CD14-positive monocyte (primary cell): ENCODE results near the gene PRR5. TPM values are rescaled to one million over a fixed set of nuclear protein-coding genes. Genes with fewer than 3 reads are reported as not detected.

Experiments
- DNase-seq, 3 donors: peaks; one replicate each; pipeline ENCODE4 v3.0.0-alpha.2; 2011 to 2022
- H2AFZ ChIP-seq: 2 replicates; pipeline ENCODE4 v1.6.0; 2012; ENCODE audit warnings: mild to moderate bottlenecking, low read depth, low read length, inconsistent platforms; ENCODE audit not compliant: insufficient read depth, poor library complexity, severe bottlenecking
- H3K27ac ChIP-seq, 2 donors: 1 replicate in 1 of 2; 2 replicates in 1 of 2; pipeline ENCODE4 v1.5.1; 2012 to 2013; ENCODE audit warnings: low read length in 2 of 2, control low read depth in 1 of 2, inconsistent platforms in 1 of 2, low read depth in 1 of 2, mild to moderate bottlenecking in 1 of 2
- H3K27me3 ChIP-seq, 2 donors: one replicate each; pipeline versions ENCODE4 v1.6.0 to v1.6.1; 2011 to 2013; ENCODE audit warnings: low read length in 2 of 2; ENCODE audit not compliant: control insufficient read depth in 2 of 2, insufficient read depth in 2 of 2
- H3K36me3 ChIP-seq, 2 donors: replicated peaks in 1 of 2; 1 replicate in 1 of 2; 2 replicates in 1 of 2; pipeline versions ENCODE4 v1.5.1 to v1.6.1; 2012 to 2013; ENCODE audit warnings: low read length in 2 of 2, control low read depth in 1 of 2, inconsistent platforms in 1 of 2, mild to moderate bottlenecking in 1 of 2; ENCODE audit not compliant: insufficient read depth in 2 of 2, control insufficient read depth in 1 of 2
- H3K4me1 ChIP-seq, 2 donors: 1 replicate in 1 of 2; 2 replicates in 1 of 2; pipeline versions ENCODE4 v1.5.1 to v1.6.1; 2012 to 2013; ENCODE audit warnings: low read length in 2 of 2, control low read depth in 1 of 2, inconsistent platforms in 1 of 2, mild to moderate bottlenecking in 1 of 2, moderate library complexity in 1 of 2; ENCODE audit not compliant: insufficient read depth in 2 of 2, control insufficient read depth in 1 of 2
- H3K4me2 ChIP-seq: replicated peaks from 2 replicates; pipeline ENCODE3; 2012; ENCODE audit warnings: low read length, moderate library complexity, mild to moderate bottlenecking; ENCODE audit not compliant: poor library complexity, severe bottlenecking; ENCODE audit errors: extremely low read depth
- H3K4me3 ChIP-seq, 3 experiments: fragments of 200-600 bp in 1 of 3; sonication (generic) in 1 of 3; replicated peaks in 1 of 3; 1 replicate in 2 of 3; 2 replicates in 1 of 3; pipeline ENCODE4 v1.5.1; 2011 to 2013; ENCODE audit warnings: low read length in 3 of 3, mild to moderate bottlenecking in 3 of 3, control low read depth in 2 of 3, low read depth in 2 of 3, inconsistent platforms in 1 of 3, moderate library complexity in 1 of 3
- H3K79me2 ChIP-seq: 2 replicates; pipeline ENCODE4 v1.6.0; 2012; ENCODE audit warnings: mild to moderate bottlenecking, control low read depth, inconsistent platforms, low read length, moderate library complexity; ENCODE audit not compliant: insufficient read depth
- H3K9ac ChIP-seq: 2 replicates; pipeline ENCODE4 v1.6.0; 2017; ENCODE audit warnings: low read length, mild to moderate bottlenecking; ENCODE audit not compliant: insufficient read depth, poor library complexity, severe bottlenecking
- H3K9me3 ChIP-seq, 2 donors: replicated peaks in 1 of 2; 1 replicate in 1 of 2; 2 replicates in 1 of 2; pipeline versions ENCODE4 v1.5.1 to v1.6.1; 2012 to 2013; ENCODE audit warnings: low read length in 2 of 2, control low read depth in 1 of 2; ENCODE audit not compliant: control insufficient read depth in 1 of 2, insufficient read depth in 1 of 2
- H4K20me1 ChIP-seq: 2 replicates; pipeline ENCODE4 v1.6.0; 2012; ENCODE audit warnings: mild to moderate bottlenecking, low read length, control low read depth, moderate library complexity; ENCODE audit not compliant: insufficient read depth
- H3K27ac Mint-ChIP-seq, 7 donors: one replicate each; pipeline ENCODE4 v1.8.0; 2020; ENCODE audit warnings: mild to moderate bottlenecking in 7 of 7, mixed read lengths in 7 of 7, moderate library complexity in 6 of 7, inconsistent platforms in 2 of 7
- H3K27me3 Mint-ChIP-seq, 3 donors: one replicate each; pipeline ENCODE4 v1.8.0; 2021 to 2022; ENCODE audit warnings: low read depth in 3 of 3, mild to moderate bottlenecking in 3 of 3, mixed read lengths in 3 of 3, moderate library complexity in 3 of 3, inconsistent platforms in 1 of 3
- H3K36me3 Mint-ChIP-seq, 2 donors: one replicate each; pipeline ENCODE4 v1.8.0; 2020; ENCODE audit warnings: mixed read lengths in 2 of 2, inconsistent platforms in 1 of 2, mild to moderate bottlenecking in 1 of 2
- H3K4me1 Mint-ChIP-seq: one replicate; pipeline ENCODE4 v1.8.0; 2020; ENCODE audit warnings: mild to moderate bottlenecking, mixed read lengths
- H3K4me3 Mint-ChIP-seq, 2 donors: one replicate each; pipeline ENCODE4 v1.8.0; 2020; ENCODE audit warnings: mild to moderate bottlenecking in 2 of 2, mixed read lengths in 2 of 2, moderate library complexity in 1 of 2
- H3K9me3 Mint-ChIP-seq, 7 donors: one replicate each; pipeline ENCODE4 v1.8.0; 2020 to 2022; ENCODE audit warnings: mixed read lengths in 7 of 7, mild to moderate bottlenecking in 6 of 7, moderate library complexity in 6 of 7, inconsistent platforms in 2 of 7
- CTCF ChIP-seq: fragments of 200-600 bp; IDR thresholded peaks from one replicate; pipeline ENCODE4 v1.8.0; 2022; ENCODE audit warnings: antibody characterized with exemption, mild to moderate bottlenecking
- WGBS: methylation state at CpG from one replicate; pipeline ENCODE4 v1.1.5; 2013; ENCODE audit warnings: missing lambda C conversion rate; ENCODE audit not compliant: insufficient coverage; 5-methylcytosine and 5-hydroxymethylcytosine counted together
- intact Hi-C, 2 donors: fragments of 100-400 bp; cut with micrococcal nuclease; formaldehyde crosslinking; loops; one replicate each; pipeline versions ENCODE4 v1.15.0 to v1.15.1; 2023
- polyA plus RNA-seq, 3 donors: library from polyadenylated mRNA; depleted of rRNA in 1 of 3; unstranded in 2 of 3; stranded (reverse) in 1 of 3; fragments of 300-500 nt in 2 of 3; fragments of >200 nt in 1 of 3; fragmentation: Illumina TruSeq in 2 of 3; gene quantifications; 1 replicate in 2 of 3; 2 replicates in 1 of 3; pipeline ENCODE4 v1.2.3, GENCODE V29; 2012 to 2021

PRR5 gene
- polyA plus RNA-seq, 3 donors, result 0.66 to 1.5 (median 1.2) TPM

GRCh38 chr22:44706488-44706887, 4.5 kb downstream of the PRR5 start:
- Histone ChIP-seq H3K9ac (no peak overlapping the region), H3K9me3 (peaks cover 0 to 3% of the 10 kb centered on the region in 2 donors), H4K20me1 (no peaks in the 10 kb centered on the region), H2AFZ (no peak overlapping the region), H3K4me1 (peaks cover 15% of the 10 kb centered on the region in 2 donors), H3K27me3 (peaks cover 12 to 25% of the 10 kb centered on the region in 2 donors), H3K4me2 (no peak overlapping the region), H3K4me3 (no peak overlapping the region), H3K36me3 (no peaks in the 10 kb centered on the region), H3K27ac (no peak overlapping the region), H3K79me2 (no peaks in the 10 kb centered on the region)
- DNase-seq, result no peak
- WGBS, result 40% methylated on average over 1 of the region's 8 CpGs
- no peak overlapping the region for H3K4me3 Mint-ChIP-seq
- H3K9me3 Mint-ChIP-seq, result peaks cover 0 to 7% (median 3%) of the 10 kb centered on the region in 7 donors
- intact Hi-C loops, result no loop called here
- H3K27me3 Mint-ChIP-seq, result peaks cover 12 to 29% (median 19%) of the 10 kb centered on the region in 3 donors
- H3K27ac Mint-ChIP-seq, result no peak overlapping the region
- H3K4me1 Mint-ChIP-seq, result peaks cover 18% of the 10 kb centered on the region
- TF ChIP-seq CTCF, result no peak
- no peaks in the 10 kb centered on the region for H3K36me3 Mint-ChIP-seq

GRCh38 chr22:44707178-44707577, 5.2 kb downstream of the PRR5 start:
- H3K9me3 Mint-ChIP-seq, result peaks cover 0 to 7% (median 3%) of the 10 kb centered on the region in 7 donors
- H3K4me1 ChIP-seq, result peaks cover 11 to 12% of the 10 kb centered on the region in 2 donors
- H3K36me3 Mint-ChIP-seq, result no peaks in the 10 kb centered on the region
- no peak for TF ChIP-seq CTCF
- H3K9ac ChIP-seq, result no peak overlapping the region
- H3K27me3 Mint-ChIP-seq, result peaks cover 12 to 25% (median 19%) of the 10 kb centered on the region in 3 donors
- peaks cover 0 to 3% of the 10 kb centered on the region in 2 donors for H3K9me3 ChIP-seq
- H3K27me3 ChIP-seq, result peaks cover 12 to 22% of the 10 kb centered on the region in 2 donors
- H3K4me2 ChIP-seq, result no peak overlapping the region
- intact Hi-C loops, result no loop called here
- H3K4me3 ChIP-seq, result no peak overlapping the region
- no peak for DNase-seq
- no peak overlapping the region for H3K4me3 Mint-ChIP-seq
- no peak overlapping the region for H2AFZ ChIP-seq
- 96% methylated on average over 8 of the region's 10 CpGs for WGBS
- peaks cover 15% of the 10 kb centered on the region for H3K4me1 Mint-ChIP-seq
- H4K20me1 ChIP-seq, result no peaks in the 10 kb centered on the region
- no peak overlapping the region for H3K27ac ChIP-seq
- no peaks in the 10 kb centered on the region for H3K79me2 ChIP-seq
- no peak overlapping the region for H3K27ac Mint-ChIP-seq
- H3K36me3 ChIP-seq, result no peaks in the 10 kb centered on the region
